Measurements from ENCODE around the gene METTL22.
A peak's percentile ranks its signal among the peaks of the same experiment; 100 is the strongest.
"Not testable (repeated sequence)": the region's sequence is repeated elsewhere in the genome, so short reads cannot be mapped to it uniquely, and the experiment has no call there.

The METTL22 gene

GRCh38 chr16:8634991-8635736, 13.7 kb downstream of the METTL22 start:
- peak; percentile 35 for DNase-seq

- DNase-seq = no peak
Observed at GRCh38 chr16:8639694-8640093, 18.2 kb downstream of the METTL22 start.

GRCh38 chr16:8641671-8642070, 20.2 kb downstream of the METTL22 start:
- peak; percentile 74 for DNase-seq

- DNase-seq = peak; percentile 33
Observed at GRCh38 chr16:8642146-8642545, 20.6 kb downstream of the METTL22 start.

GRCh38 chr16:8644211-8645140, 23.0 kb downstream of the METTL22 start:
- DNase-seq = peak; percentile 54

- DNase-seq = no peak
Observed at GRCh38 chr16:8645141-8645521, 23.6 kb downstream of the METTL22 start.

GRCh38 chr16:8645831-8646230, 24.3 kb downstream of the METTL22 start:
- no peak for DNase-seq

GRCh38 chr16:8646326-8647053, 25.0 kb downstream of the METTL22 start:
- DNase-seq = peak; percentile 91

GRCh38 chr16:8647721-8648318, 26.3 kb downstream of the METTL22 start:
- no peak for DNase-seq

GRCh38 chr16:8648877-8649276, 27.4 kb downstream of the METTL22 start:
- no peak for DNase-seq

- DNase-seq = no peak
Observed at GRCh38 chr16:8649829-8650554, 28.5 kb downstream of the METTL22 start.

- not testable (repeated sequence) for DNase-seq
Observed at GRCh38 chr16:8651958-8652357, 30.5 kb downstream of the METTL22 start.

GRCh38 chr16:8655184-8655717, 33.8 kb downstream of the METTL22 start:
- peak; percentile 57 for DNase-seq

- DNase-seq = no peak
Observed at GRCh38 chr16:8656376-8656775, 34.9 kb downstream of the METTL22 start.

- peak; percentile 64 for DNase-seq
Observed at GRCh38 chr16:8660841-8661301, 39.4 kb downstream of the METTL22 start.

- DNase-seq = no peak
Observed at GRCh38 chr16:8661703-8662102, 40.2 kb downstream of the METTL22 start.

GRCh38 chr16:8663192-8664089, 41.9 kb downstream of the METTL22 start:
- DNase-seq = no peak

- no peak for DNase-seq
Observed at GRCh38 chr16:8665529-8665928, 44.0 kb downstream of the METTL22 start.

GRCh38 chr16:8667492-8667891, 46.0 kb downstream of the METTL22 start:
- DNase-seq = no peak

- DNase-seq = no peak
Observed at GRCh38 chr16:8668113-8668512, 46.6 kb downstream of the METTL22 start.

GRCh38 chr16:8669481-8669880, 48.0 kb downstream of the METTL22 start:
- no peak for DNase-seq

Data from hematopoietic multipotent progenitor cell treated with erythropoietin and hydrocortisone succinate and interleukin-3 and kit ligand, for 8 days (in vitro differentiated cells).